Tibial nerve (tissue), 4 donors: ENCODE data around the gene CAPZA2. TPM values are rescaled to one million over a fixed set of nuclear protein-coding genes. Genes with fewer than 3 reads are reported as not detected.

Source experiments
- DNase-seq, 2 donors: peaks; one replicate each; pipeline ENCODE4 v3.0.0-alpha.2; 2019; ENCODE audit warnings: low spot score in 2 of 2
- H3K27ac ChIP-seq, 4 donors: fragments of 200-600 bp; sonication (generic) in 3 of 4; one replicate each; pipeline ENCODE4 v1.5.1; 2017 to 2019; ENCODE audit warnings: mild to moderate bottlenecking in 1 of 4
- H3K27me3 ChIP-seq, 2 donors: fragments of 200-600 bp; sonication (generic) in 1 of 2; one replicate each; pipeline versions ENCODE4 v1.5.1 to v1.6.0; 2017 to 2019
- H3K36me3 ChIP-seq, 3 donors: fragments of 200-600 bp; sonication (generic); one replicate each; pipeline ENCODE4 v1.5.1; 2018 to 2019
- H3K4me1 ChIP-seq, 4 donors: fragments of 200-600 bp; sonication (generic) in 3 of 4; one replicate each; pipeline ENCODE4 v1.5.1; 2017 to 2019
- H3K4me3 ChIP-seq, 4 donors: fragments of 200-600 bp; sonication (generic) in 3 of 4; one replicate each; pipeline ENCODE4 v1.5.1; 2017 to 2019; ENCODE audit warnings: mild to moderate bottlenecking in 1 of 4, moderate library complexity in 1 of 4
- H3K9me3 ChIP-seq, 4 donors: fragments of 200-600 bp; sonication (generic) in 3 of 4; one replicate each; pipeline ENCODE4 v1.5.1; 2017 to 2019
- EP300 ChIP-seq, 2 donors: sonication (generic); formaldehyde crosslinking; IDR thresholded peaks; one replicate each; pipeline ENCODE4 v1.6.1; 2017; ENCODE audit warnings: antibody characterized with exemption in 2 of 2, mild to moderate bottlenecking in 1 of 2
- POLR2A ChIP-seq, 2 donors: fragments of 450-650 bp; IDR thresholded peaks; one replicate each; pipeline ENCODE4 v1.6.1; 2017; ENCODE audit warnings: antibody characterized with exemption in 2 of 2, mild to moderate bottlenecking in 2 of 2, moderate library complexity in 2 of 2
- WGBS, 2 donors: methylation state at CpG; one replicate each; pipeline ENCODE4 v1.1.5; 2018; 5-methylcytosine and 5-hydroxymethylcytosine counted together
- total RNA-seq, 4 donors: library from RNA; depleted of rRNA; stranded (reverse); fragments of >200 nt; gene quantifications; one replicate each; pipeline ENCODE4 v1.1.0, GENCODE V29; 2016
- TF ChIP-seq, protein P1 (sequence below), 5 experiments: fragments of 200-600 bp in 3 of 5; fragments of 450-650 bp in 2 of 5; sonication (generic) in 3 of 5; IDR thresholded peaks; one replicate each; pipeline ENCODE4 v1.5.1; 2016 to 2019; ENCODE audit warnings: antibody characterized with exemption in 5 of 5, mild to moderate bottlenecking in 3 of 5, moderate library complexity in 2 of 5

Gene CAPZA2
- total RNA-seq, 4 donors from 2014 or later, result 55.5 to 127 (median 99.2) TPM

GRCh38 chr7:116834815-116835504 is 27.4 kb upstream of the CAPZA2 start:
- WGBS, 2 donors, result 59 to 68% methylated on average over 9 of the region's 9 CpGs

DNA sequence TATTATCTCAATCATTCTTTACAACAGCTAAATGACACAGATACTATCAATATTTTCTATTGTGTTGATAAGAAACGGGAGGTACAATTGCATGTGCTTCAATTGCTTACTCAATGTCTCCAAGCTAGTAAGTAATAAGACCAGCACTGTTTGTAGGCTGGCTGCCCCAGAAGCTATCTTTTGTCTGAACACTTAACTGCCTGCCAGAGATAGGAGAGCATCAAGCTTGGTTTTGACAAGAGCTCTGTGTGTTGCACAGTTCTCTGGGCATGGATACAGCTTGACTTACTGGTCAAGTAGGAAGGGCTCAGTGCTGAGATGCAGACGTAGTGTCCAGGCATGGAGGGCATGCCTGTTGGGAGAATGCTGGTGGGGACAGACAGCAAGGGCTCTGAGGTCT is 26.3 kb upstream of the CAPZA2 start:
- Histone ChIP-seq H3K27ac (no peak overlapping the region), H3K9me3 (no peaks in the 10 kb centered on the region), H3K27me3 (no peaks in the 10 kb centered on the region), H3K4me3 (no peak overlapping the region), H3K4me1 (no peaks in the 10 kb centered on the region), H3K36me3 (no peaks in the 10 kb centered on the region)
- TF ChIP-seq POLR2A (IDR thresholded peaks at IDR 0.05), result no peak
- TF ChIP-seq EP300 (IDR thresholded peaks at IDR 0.05), result no peak
- TF ChIP-seq, protein P1, sequence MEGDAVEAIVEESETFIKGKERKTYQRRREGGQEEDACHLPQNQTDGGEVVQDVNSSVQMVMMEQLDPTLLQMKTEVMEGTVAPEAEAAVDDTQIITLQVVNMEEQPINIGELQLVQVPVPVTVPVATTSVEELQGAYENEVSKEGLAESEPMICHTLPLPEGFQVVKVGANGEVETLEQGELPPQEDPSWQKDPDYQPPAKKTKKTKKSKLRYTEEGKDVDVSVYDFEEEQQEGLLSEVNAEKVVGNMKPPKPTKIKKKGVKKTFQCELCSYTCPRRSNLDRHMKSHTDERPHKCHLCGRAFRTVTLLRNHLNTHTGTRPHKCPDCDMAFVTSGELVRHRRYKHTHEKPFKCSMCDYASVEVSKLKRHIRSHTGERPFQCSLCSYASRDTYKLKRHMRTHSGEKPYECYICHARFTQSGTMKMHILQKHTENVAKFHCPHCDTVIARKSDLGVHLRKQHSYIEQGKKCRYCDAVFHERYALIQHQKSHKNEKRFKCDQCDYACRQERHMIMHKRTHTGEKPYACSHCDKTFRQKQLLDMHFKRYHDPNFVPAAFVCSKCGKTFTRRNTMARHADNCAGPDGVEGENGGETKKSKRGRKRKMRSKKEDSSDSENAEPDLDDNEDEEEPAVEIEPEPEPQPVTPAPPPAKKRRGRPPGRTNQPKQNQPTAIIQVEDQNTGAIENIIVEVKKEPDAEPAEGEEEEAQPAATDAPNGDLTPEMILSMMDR (IDR thresholded peaks at IDR 0.05), result no peak
- WGBS, 2 donors, result 64 to 65% methylated on average over 2 of the region's 2 CpGs
- DNase-seq, result no peak

More at GRCh38 chr7:116834815-116835504, 27.4 kb upstream of the CAPZA2 start:
- H3K27ac ChIP-seq, result no peak overlapping the region
- H3K27me3 ChIP-seq, result no peaks in the 10 kb centered on the region
- no peaks in the 10 kb centered on the region for H3K4me1 ChIP-seq
- TF ChIP-seq POLR2A (IDR thresholded peaks at IDR 0.05), result no peak
- TF ChIP-seq, protein P1 (IDR thresholded peaks at IDR 0.05), result no peak
- H3K4me3 ChIP-seq, result no peak overlapping the region
- DNase-seq, result no peak
- no peaks in the 10 kb centered on the region for H3K9me3 ChIP-seq
- H3K36me3 ChIP-seq, result no peaks in the 10 kb centered on the region

- no peaks in the 10 kb centered on the region for H3K9me3 ChIP-seq
- H3K4me1 ChIP-seq, result no peaks in the 10 kb centered on the region
- WGBS, 2 donors, result 93 to 96% methylated on average over 4 of the region's 4 CpGs
- no peak overlapping the region for H3K27ac ChIP-seq
- H3K4me3 ChIP-seq, result no peak overlapping the region
- no peak for DNase-seq
- TF ChIP-seq, protein P1 (IDR thresholded peaks at IDR 0.05), result no peak
- TF ChIP-seq EP300 (IDR thresholded peaks at IDR 0.05), result no peak
- no peak for TF ChIP-seq POLR2A (IDR thresholded peaks at IDR 0.05)
- no peaks in the 10 kb centered on the region for H3K27me3 ChIP-seq
- no peaks in the 10 kb centered on the region for H3K36me3 ChIP-seq
Measured at GRCh38 chr7:116836911-116837310, 25.5 kb upstream of the CAPZA2 start.

DNA sequence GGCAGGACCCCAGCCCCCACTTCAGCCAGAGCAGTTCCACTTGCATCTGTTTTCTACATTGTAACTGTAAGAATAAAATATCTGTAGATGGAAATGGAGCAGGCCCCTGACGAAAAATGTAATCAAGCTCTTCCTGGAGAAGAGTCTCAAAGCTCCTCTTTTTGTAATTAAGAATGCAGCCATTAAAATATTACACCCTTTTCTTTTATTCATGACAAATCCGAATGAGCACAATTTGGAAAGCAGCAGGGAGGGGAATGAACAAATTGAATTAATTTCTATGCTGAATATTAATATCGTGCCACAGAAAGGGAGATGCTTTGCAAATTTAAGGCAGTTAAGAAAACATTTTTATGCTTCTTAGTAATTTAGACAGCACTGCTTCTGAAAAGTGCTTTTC is 24.8 kb upstream of the CAPZA2 start:
- Histone ChIP-seq H3K4me3 (no peak overlapping the region), H3K27me3 (no peaks in the 10 kb centered on the region), H3K27ac (no peak overlapping the region), H3K36me3 (no peaks in the 10 kb centered on the region), H3K9me3 (no peaks in the 10 kb centered on the region), H3K4me1 (no peaks in the 10 kb centered on the region)
- WGBS, 2 donors, result 61 to 65% methylated on average over 3 of the region's 3 CpGs
- no peak for DNase-seq
- no peak for TF ChIP-seq EP300 (IDR thresholded peaks at IDR 0.05)
- TF ChIP-seq POLR2A (IDR thresholded peaks at IDR 0.05), result no peak
- TF ChIP-seq, protein P1 (IDR thresholded peaks at IDR 0.05), result no peak

DNA sequence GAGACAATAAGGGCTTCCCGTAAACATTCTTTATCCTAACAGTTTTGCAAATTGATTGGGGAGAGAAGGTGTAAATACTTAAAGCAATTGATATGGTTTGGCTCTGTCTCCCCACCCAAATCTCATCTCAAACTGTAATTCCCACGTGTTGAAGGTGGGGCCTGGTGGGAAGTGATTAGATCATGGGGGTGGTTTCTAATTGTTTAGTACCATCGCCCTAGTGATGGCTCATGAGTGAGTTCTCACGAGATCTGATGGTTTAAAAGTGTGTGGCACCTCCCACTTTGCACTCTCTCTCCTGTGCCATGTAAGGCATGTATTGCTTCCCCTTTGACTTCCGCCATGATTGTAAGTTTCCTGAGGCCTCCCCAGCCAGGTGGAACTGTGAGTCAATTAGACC is 22.1 kb upstream of the CAPZA2 start:
- Histone ChIP-seq H3K27ac (no peak overlapping the region), H3K4me3 (no peak overlapping the region), H3K36me3 (no peaks in the 10 kb centered on the region), H3K9me3 (no peaks in the 10 kb centered on the region), H3K27me3 (no peaks in the 10 kb centered on the region), H3K4me1 (no peaks in the 10 kb centered on the region)
- DNase-seq, result no peak
- 63 to 82% methylated on average over 5 of the region's 5 CpGs for WGBS, 2 donors
- TF ChIP-seq POLR2A (IDR thresholded peaks at IDR 0.05) (no peak), EP300 (IDR thresholded peaks at IDR 0.05) (no peak)
- TF ChIP-seq, protein P1 (IDR thresholded peaks at IDR 0.05), result no peak
